Panc1 (cell line): ENCODE measurements around the gene ERC2.

ENCODE experiments used
- CTCF ChIP-seq: fragments of 450-650 bp; IDR thresholded peaks from 2 replicates; pipeline ENCODE4 v1.5.1; 2017; ENCODE audit warnings: mild to moderate bottlenecking
- SIN3A ChIP-seq: IDR thresholded peaks from 2 replicates; pipeline ENCODE4 v1.6.1; 2012; ENCODE audit warnings: low read depth, mild to moderate bottlenecking, low read length, moderate library complexity, borderline replicate concordance; ENCODE audit not compliant: insufficient read depth

- TF ChIP-seq CTCF (no peak), SIN3A (no peak)
Observed at GRCh38 chr3:55731741-55732140, 736.5 kb downstream of the ERC2 start.
